ENCODE measurements around the gene MCHR2.
"Not testable (repeated sequence)": the region's sequence is repeated elsewhere in the genome, so short reads cannot be mapped to it uniquely, and the experiment has no call there.

The MCHR2 gene, protein sequence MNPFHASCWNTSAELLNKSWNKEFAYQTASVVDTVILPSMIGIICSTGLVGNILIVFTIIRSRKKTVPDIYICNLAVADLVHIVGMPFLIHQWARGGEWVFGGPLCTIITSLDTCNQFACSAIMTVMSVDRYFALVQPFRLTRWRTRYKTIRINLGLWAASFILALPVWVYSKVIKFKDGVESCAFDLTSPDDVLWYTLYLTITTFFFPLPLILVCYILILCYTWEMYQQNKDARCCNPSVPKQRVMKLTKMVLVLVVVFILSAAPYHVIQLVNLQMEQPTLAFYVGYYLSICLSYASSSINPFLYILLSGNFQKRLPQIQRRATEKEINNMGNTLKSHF

DNA sequence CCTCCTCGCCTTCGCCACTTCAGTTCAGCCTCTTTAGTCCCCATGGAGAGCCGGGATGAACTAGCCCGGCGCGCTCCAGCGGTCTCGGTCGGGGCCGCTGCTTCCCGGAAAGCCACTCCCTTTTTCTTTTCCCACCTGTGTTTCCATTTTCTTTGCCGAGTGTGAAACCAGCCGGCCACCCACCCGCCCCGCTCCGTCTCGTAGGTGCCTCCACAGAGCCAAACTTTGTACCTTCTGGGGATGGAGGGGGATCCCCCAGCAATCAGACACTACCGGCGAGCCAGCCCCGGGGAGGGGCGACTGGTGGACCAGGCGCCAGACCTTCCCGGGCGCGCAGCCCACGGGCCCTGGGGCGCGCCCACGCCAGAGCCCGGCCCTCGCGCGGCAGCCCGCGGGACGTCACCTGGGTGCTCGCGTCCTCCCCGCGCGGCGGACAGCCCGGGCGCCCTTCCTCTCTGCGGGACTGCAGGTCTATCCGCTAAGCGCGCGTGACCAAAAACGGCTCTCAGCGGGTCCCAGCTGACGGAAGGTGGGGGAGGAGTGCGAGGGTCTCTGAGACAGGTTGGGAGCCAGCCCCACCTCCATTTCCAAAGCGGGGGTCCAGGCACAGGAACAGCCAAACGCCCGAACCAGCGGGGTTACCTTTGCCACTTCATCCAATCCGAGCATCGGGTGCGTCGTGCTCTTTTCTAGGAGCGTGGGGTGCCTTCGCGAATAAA is at the start of gene MCHR2:
Gene MCHR2, minus strand, starts transcription at position 691 of the 719 bp plus-strand sequence. CDS start 38,076 bp downstream, outside the sequence.
- no peak for DNase-seq

DNA sequence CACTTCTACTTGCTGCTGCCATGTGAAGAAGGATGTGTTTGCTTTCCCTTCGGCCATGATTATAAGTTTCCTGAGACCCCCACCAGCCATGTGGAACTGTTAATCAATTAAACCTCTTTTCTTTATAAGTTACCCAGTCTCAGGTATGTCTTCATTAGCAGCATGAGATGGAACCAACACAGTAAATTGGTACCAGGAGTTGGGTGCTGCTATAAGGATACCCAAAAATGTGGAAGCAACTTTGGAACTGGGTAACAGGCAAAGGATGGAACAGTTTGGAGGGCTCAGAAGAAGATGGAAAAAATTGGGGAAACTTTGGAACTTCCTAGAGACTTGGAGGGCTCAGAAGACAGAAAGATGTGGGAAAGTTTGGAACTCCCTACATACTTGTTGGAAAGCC is 44.5 kb upstream of the MCHR2 start:
- not testable (repeated sequence) for DNase-seq

DNA sequence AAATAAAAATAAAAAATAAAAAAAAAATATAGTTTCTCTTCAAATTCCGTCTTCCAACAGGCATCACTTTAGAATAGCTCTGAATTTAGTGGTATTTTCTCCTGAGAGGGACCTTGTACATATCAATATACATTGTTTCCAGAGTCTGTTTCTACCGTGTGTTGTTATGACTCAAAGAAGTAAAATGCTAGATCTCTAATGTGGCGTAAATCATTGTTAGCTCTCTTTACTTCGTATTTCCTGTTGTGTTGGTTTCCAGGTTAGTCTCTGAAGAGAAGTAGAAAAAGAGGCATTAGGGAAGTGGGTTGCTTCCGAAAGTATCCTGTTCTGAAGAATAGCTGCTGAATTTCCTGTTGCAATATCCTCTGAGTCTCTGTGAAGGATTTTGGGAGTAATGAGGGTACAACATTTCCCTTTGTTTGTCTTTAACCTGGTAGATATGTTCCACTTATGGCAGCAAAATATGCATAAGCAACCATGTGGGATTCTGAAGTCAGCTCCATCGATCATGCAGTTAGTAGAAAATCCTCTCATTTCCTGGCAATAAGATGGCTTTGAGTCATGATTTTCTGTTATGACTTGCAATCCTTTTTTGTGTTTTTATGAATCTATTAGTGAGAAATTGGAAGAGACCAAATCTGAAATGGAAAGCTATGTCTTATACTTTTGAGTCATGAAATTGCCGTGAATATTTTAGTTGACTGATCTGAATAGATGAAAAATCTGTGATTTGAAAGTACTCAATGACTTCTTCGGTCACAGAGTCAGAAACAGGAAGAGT is 42.0 kb upstream of the MCHR2 start:
- DNase-seq: peak; percentile 12

DNA sequence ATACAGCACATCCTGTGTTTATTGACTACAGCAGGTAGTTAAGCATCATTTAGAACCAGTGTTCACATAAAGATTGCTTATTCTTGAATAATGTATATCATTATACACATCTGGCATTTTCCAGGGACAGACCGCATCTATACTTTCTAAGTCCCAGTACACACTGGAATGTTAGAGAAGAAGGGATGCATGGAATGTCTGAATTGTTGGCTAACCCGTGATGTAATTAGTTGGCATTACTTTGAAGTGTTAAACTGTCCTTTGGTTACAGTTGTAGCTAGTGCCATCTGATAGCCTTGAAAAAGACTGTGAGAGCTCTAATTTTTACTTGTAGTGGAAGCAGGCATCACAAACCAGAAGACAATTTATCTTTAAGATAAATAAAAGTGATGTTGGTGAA is 29.8 kb upstream of the MCHR2 start:
- peak; percentile 11 for DNase-seq

DNA sequence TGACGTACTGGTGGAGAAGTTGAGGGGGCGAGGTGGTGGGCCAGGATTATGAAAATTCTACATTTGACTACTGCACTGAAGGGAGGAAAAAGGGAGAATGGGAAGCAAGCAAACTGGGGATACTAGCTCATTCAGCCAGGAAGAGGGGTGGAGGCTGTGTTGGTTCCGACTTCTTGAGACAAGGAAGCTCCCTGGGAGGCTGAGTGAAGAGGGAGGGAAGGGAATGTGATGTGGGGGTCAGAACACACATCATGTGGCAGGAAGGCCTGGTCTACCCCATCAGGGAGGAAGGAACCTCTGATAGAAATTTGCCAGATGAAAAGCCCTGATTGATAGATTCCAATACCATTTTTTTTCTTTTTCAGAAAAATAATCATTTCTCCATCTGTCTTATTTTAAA is 28.8 kb upstream of the MCHR2 start:
- no peak for DNase-seq

DNA sequence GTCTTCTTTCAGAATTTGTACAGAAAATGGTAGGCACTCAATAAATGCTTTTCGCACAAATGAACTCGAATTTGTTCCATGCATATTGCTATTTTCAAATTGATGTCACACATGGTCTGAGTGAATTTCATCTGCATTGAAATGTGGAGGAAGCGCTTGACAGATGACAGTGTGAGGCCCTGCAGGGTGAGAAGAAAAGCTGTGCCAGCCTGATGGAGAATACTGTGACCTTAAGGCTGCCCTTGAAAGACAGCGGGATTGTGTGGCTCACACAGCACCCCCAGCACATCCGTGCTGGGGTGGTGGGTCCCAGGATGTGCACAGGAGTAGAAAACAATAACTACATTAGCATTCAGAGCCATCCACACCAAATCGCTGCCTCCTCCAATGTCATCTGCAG is 14.8 kb upstream of the MCHR2 start:
- no peak for DNase-seq

DNA sequence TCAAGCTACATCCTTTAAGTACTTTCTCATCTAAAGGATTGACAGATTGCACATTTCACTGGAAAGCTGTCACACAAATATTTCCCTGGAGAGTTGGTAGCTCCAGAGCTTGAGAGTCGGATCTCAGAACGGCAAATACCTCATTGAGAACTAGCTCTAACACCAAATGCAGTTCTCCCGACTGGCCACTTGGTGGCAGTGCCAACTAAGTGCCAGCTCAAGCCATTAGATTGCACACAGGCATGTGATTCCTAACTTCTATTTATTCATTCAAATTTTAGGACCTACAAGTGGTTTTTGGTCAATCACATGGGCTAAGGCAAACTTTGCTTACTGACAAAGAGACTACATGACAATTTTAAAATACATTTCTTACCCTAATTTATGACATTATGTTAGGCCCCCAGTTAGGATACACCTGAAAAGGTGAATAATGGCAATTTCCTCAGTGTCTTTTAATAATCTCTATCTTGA is 7.9 kb upstream of the MCHR2 start:
- DNase-seq: peak; percentile 61

DNA sequence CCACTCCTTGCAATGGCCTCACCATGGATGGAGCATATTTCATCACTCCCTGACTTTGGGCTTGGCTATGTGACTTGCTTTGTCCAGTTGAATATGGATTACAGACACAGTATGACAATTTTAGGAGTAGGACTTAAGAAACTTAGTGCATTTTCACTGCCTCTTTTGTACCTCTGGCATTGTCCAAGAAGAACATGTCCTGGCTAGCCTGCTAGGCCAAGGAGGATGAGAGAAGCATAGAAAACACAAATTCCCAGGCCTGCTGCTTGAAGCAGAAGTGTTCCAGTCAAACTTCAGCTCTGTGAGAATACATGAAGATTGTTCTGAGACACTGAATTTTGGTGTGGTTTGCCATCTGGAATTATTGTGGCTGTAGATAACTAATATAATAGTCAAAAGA is 3.1 kb upstream of the MCHR2 start:
- no peak for DNase-seq

DNA sequence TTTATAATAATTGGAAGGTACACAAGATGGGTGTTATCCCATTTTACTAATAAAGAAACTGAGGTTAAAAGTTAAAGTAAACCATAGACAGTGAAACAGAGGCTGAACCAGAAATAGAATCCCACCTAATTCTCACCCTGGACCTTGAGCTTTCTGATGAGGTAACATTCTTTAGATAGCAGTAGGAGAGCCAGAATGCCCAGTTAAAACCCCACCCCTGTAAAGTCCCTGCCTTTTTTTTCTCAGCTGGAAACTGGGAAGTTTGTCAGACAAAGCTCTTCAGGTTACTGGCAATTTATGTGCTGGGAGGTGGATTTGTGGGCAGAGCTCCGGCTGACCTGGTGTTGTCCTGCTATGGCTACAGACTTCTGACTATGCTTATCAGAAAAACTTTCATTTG is 1.9 kb upstream of the MCHR2 start:
- no peak for DNase-seq

DNA sequence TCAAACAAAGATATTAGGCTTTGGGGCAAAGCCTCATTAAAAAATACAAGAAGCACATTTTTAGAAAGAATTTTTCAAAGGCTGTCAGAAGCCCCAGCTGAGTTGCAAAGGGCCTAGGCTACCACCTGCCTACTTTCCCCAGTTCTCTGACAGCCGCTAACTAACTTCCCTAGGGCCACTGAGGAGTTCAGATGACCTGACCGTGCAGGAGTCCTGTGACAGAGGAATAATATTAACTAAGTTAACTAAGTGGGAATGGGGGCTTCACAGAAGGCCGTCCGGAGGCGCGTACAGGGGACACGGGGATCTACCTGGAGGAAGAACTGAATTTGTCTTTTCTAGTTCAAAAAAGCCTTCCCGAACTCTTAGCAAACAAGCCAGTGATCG is 884 bp downstream of the MCHR2 start:
- no peak for DNase-seq

DNA sequence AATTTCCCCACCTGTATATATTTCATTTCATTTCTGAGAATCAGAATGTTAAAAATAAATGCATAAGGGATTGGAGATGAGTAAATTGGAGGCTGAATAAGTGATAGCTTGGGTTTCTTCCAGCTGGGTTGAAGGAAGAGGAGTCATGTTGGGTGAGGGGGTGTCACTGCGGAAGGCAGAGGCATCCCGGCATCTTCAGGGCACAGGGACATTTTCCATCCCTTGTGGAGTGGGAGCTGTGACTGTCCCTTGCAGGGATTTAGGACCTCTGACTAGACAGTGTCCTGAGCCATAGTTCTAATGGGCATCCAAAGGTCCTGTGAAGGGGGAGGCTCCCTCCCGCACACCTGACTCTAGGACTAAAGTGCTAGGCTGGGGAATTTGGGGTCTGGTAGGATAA is 2.1 kb downstream of the MCHR2 start:
- no peak for DNase-seq

DNA sequence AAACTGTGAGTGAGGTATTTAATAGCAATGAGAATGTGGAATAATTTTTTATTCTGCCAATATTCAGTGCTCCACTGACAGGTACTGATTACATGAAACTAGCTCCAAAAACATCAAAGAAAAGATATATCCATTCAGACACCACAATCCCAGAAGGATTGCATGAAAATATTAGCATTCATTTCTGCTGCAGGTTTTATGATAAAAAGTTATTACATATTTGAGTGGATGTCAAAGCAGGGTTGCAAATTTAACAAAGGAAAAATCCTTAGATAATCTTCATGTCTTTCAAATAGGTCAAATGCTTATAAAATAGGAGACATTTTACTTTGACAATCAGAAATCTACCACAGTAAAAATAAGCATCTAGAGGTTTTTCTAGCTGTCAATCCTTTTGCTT is 13.3 kb downstream of the MCHR2 start:
- no peak for DNase-seq

DNA sequence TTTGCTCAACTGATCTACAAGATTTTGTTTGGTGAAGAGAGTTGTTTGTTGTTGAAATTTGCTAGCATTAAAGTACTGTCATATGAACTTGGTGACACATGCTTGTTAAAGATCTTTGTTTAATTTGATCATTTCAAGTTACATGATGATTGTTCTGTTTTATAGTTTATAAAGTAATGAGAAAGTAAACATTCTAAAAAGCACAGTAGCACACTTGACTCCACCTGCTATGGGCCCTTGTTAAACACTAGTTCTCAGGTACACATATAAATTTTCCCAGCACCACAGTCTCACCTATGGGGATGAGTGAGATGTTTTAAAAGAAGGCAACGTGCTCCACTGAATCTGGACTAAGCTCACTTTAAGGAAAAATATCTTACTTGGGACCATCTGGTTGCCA is 14.1 kb downstream of the MCHR2 start:
- DNase-seq: no peak

DNA sequence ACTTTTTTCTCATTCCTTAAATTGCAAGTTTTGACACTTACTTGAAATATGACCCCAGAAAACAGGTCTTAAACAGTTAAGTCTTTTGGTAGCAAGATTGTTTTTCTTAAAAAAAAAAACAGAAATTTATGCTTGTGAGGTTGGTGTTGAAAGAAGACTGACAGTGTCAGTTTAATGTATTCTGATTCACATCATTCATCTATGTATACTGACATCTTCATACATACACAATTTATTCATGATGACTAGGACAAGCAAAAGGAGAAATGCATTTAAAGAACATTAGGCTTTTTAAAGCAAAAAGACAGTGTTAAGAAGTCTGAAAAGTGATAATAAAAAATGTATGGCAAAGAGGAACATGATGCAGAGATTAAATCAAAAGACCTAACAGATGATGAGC is 27.0 kb downstream of the MCHR2 start:
- no peak for DNase-seq

DNA sequence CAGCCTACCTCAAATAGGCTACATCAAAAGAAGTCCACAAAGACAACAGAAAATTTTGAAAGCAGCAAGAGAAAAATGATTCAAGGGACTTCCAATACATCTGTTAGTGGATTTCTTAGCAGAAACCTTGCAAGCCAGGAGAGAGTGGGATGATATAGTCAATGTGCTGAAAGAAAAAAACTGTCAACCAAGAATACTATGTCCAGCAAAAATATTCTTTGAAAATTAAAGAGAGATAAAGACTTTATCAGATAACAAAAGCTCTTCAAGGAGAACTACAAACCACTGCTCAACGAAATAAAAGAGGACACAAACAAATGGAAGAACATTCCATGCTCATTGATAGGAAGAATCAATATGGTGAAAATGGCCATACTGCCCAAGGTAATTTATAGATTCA is 34.0 kb downstream of the MCHR2 start:
- no peak for DNase-seq

DNA sequence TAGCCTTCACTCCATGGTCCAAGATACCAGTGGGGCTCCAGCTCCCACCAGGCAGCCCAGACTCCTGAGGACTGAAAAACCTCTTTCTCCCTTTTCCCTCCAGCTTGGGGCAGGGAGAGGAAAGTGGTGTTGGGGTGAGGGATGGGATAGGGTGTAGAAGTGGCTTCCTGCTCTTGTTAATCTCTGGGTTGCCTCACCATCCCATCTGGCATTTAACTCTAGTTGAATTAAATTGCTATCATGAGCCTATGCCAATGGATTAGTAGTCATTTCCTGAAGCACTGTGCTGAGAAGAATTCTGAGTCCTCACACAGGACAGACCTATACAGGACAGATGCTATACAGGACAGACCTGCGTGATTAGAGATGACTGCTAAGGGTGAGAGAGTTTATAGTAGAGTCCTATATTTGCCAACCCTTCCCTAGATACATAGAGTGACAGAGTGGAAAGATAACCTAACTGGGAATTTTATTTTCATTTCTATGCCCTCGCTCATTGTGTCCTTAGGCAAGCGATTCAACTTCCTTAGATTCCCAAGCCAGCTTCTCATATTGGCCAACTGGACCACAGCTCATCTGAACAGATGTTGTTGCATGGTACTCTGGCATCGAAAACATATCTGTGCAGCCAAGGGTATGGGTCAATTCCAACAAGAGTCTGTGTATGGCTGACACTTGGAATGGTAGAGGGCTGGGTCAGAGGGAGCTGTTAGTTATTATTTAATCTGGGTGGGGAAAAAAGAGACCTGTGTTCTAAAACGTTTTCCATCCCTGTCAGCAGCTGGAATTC is 42.8 kb downstream of the MCHR2 start:
- DNase-seq: no peak

DNA sequence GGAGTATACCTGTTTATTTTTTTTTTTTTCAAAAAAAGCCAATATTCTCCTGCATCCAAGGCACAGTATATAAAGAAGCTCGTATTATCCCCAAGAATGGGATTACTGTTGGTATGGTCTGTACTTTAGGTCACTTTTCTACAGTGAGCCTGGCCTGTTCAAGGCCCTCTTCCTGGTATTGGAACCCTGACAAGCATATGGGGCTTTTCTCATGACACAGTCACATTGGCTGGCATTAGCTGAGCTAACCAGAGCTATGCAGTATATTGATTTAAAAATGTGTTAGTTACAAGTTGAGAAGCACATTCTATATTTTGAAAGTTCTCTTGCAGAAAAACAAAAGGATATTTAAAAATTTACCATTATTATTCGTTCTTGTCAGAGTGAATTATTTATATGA is 48.0 kb downstream of the MCHR2 start:
- DNase-seq: no peak

DNA sequence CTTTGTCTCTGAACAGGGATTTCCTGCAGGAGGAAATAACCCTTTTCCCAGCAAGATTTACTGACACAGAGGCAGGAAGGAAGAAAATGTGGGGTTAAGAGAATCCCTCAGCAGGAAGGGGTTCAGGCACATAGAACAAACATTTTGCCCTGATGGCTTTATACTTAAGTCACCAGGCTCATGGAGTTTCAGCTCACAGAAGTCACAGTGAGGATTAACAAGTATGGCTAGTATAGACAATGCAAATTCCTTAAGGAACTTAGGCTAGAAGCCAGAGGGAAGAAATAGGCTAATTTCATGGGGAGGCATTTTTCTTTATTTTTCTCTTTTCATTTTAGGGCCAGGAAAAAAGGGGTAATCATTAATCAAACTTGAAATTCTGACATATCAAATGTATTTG is 50.2 kb downstream of the MCHR2 start:
- DNase-seq: no peak

DNA sequence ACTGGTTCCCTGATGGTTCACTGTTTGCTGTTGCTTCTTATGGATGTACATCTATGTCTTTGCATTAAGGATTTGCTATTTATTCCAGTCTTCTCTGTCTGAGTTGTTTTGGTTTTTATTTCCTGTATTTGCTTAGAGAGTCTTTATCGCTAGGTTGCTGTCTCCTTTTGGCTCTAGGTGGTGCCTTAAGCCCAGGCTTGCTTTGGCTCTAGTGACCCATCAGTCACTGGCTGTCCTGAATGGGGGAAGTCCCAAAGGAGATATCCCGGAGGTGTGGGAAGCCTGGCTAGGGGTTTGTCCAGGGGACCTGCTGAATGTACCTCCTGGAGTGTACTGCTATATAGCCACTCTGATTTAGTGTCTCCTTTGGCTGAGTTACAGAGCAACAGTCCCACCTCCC is 53.4 kb downstream of the MCHR2 start:
- DNase-seq: no peak

DNA sequence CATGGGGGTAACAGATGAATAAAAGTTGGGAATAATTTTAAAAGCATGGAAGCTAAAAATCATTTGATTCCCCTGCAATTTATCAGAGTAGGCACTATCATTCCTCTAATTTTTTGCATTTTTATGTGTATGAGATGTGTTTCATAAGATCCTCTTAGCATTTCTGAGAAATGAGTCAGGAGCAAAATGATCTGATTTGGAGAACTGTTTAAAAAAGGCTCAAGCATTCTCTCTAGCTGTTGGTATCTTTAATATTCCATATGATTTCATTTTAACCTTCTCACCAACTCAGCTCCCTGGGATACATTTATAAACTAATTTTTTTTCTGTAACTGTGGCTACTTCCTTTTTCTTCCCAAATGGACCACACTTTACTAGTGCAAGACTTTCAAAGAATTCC is 60.9 kb downstream of the MCHR2 start:
- peak; percentile 92 for DNase-seq

DNA sequence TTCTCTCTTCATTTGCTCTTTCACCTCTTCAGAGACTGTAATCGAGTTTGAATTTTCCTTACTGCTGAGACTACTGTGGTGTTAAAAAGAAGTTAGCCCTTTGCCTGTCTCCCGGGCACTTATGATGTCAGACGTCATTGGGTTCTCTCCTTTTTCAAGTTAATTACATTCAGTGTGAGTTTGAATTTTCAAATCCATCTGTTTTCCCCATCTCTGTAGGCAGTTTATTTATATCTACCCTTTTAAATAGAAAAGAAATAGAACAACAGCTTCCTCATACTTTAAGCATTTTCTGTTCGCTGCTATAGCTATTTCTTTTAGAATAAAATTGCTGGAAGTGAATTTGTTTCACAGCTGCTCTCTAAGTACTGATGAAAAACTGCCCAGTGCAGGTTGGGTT is 81.4 kb downstream of the MCHR2 start:
- DNase-seq: no peak

DNA sequence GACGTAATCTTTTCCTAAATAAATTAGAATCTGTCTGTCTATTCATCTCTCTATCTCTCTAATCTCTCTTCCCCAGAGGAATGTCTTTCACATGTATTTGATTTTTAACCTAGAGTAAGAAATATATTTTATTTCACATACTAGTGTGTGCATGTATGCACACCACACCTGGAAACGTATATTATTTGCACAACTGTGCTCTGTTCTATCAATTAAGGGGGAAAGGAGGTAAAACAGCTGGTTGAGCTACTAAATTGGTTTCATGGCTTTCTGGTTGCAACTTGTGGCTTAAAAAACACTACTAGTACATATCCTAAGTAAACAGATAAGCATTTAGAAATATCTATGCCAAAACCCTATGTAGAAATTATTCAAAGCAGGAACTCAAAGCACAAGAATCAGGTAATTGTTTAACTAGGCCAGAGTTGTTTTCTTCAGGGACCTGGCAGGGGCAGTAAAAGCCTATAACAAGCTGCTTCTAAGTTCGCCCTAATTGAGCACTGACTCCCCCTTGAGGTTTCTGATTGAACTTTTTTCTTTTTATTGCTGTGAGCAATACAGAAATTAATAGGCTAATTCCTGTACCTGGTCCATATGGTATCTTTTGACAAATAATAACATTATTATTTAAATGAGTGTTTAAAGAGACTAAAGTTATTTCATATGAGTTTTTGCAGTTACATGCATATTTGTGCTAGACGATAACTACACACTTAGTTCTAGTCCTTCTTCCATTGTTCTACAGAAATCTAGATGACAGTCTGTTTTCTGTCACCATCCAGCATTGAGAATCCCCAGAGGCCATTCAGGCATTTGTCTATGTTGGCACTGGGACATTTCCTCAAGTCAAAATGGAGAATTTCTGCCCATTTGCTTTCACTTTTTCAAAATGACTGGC is 88.6 kb downstream of the MCHR2 start:
- peak; percentile 69 for DNase-seq
